Neural progenitor cell (in vitro differentiated cells): Measurements from ENCODE around the gene CLSTN2.

Experiments
- EZH2 ChIP-seq: fragments of 200-600 bp; sonication (generic); IDR thresholded peaks from 2 replicates; pipeline ENCODE4 v1.6.1; 2017; ENCODE audit warnings: antibody characterized with exemption, mild to moderate bottlenecking, moderate library complexity
- EZH2phosphoT487 ChIP-seq: fragments of 200-600 bp; sonication (generic); IDR thresholded peaks from 2 replicates; pipeline ENCODE4 v1.6.1; 2017; ENCODE audit warnings: antibody characterized with exemption
- TF ChIP-seq, protein P1 (sequence below): fragments of 200-600 bp; sonication (generic); IDR thresholded peaks from 2 replicates; pipeline ENCODE4 v1.5.1; 2017; ENCODE audit warnings: antibody characterized with exemption, mild to moderate bottlenecking

- TF ChIP-seq, protein P1, sequence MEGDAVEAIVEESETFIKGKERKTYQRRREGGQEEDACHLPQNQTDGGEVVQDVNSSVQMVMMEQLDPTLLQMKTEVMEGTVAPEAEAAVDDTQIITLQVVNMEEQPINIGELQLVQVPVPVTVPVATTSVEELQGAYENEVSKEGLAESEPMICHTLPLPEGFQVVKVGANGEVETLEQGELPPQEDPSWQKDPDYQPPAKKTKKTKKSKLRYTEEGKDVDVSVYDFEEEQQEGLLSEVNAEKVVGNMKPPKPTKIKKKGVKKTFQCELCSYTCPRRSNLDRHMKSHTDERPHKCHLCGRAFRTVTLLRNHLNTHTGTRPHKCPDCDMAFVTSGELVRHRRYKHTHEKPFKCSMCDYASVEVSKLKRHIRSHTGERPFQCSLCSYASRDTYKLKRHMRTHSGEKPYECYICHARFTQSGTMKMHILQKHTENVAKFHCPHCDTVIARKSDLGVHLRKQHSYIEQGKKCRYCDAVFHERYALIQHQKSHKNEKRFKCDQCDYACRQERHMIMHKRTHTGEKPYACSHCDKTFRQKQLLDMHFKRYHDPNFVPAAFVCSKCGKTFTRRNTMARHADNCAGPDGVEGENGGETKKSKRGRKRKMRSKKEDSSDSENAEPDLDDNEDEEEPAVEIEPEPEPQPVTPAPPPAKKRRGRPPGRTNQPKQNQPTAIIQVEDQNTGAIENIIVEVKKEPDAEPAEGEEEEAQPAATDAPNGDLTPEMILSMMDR: no peak
- no peak for TF ChIP-seq EZH2
- no peak for TF ChIP-seq EZH2phosphoT487
Measured at GRCh38 chr3:139887431-139887830, 47.6 kb upstream of the CLSTN2 start.
